ENCODE measurements around the gene RIMS4. TPM values are rescaled to one million over a fixed set of nuclear protein-coding genes. Genes with fewer than 3 reads are reported as not detected.

RIMS4 gene
- total and polyA plus RNA-seq, 9 of the 15 experiments (the other 6 are each of a cell fraction or from before 2014, with no cell fraction given) = 0.04 TPM; not detected in 8

DNA sequence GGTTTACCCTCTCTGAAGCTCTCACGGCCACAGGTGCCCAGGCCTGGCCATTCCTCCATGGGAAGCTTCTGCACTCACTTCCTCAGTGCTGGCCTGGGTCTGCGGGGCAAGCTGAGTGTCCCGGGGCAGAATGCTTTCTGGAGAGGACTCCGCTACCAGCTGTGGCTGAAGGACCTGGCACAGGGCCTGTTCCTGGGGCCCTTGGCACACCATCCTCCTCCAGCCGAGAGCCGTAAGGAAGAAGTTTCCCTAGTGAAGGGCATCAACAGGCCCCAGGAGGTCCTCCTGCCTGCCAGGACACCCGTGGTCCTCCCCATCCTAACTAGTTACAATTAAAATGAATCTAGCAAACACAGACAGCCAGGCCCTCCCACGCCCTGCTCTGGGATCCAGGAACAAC, 78.7 kb downstream of the RIMS4 start (continued):
- TF ChIP-seq CCNT2 (IDR thresholded peaks at IDR 0.05; ENCODE audit: borderline replicate concordance, extremely low read depth, insufficient read length, low read depth, low read length) (no peak), CBX8 (IDR thresholded peaks at IDR 0.05; ENCODE audit: borderline replicate concordance, extremely low read depth, low read depth, low read length, poor library complexity, severe bottlenecking) (no peak), ZSCAN32 (CRISPR knock-in tag; IDR thresholded peaks at IDR 0.05) (no peak), ZNF23 (CRISPR knock-in tag; IDR thresholded peaks at IDR 0.05) (no peak)

DNA sequence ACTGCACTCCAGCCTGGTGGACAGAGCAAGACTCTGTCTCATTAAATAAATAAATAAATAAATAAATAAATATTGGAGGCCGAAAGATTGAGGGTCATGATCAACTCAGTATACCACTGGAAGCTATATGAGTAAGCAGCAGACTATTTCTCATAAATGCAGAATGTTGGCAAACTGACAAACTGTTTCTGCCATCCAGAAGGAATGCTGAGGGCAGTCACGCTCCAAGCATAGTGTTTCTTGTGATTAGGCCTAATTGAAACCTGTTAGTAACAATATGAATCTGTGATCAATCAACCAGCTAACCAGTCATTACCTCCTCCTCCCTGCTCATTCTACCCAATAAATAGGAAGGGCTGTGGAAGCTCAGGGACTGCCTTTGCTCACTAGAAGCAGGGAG, 79.9 kb downstream of the RIMS4 start:
- intact Hi-C loops (cut with micrococcal nuclease) = loop anchor here (5.0 kb wide), 2 partner anchors 137 to 513 kb away; no protein-coding TSS in a partner anchor
- no peak for TF ChIP-seq PHB2 (IDR thresholded peaks at IDR 0.05; ENCODE audit: low read depth)
- no peak for TF ChIP-seq NFIX (CRISPR knock-in tag; IDR thresholded peaks at IDR 0.05; ENCODE audit: low read depth)
- no peak for TF ChIP-seq ELF2 (CRISPR knock-in tag; IDR thresholded peaks at IDR 0.05)
- TF ChIP-seq ZNF347 (CRISPR knock-in tag; IDR thresholded peaks at IDR 0.05; ENCODE audit: low read depth) = no peak
- no peak for TF ChIP-seq NEUROD1 (IDR thresholded peaks at IDR 0.05; ENCODE audit: borderline replicate concordance, low read depth, low read length, partially characterized antibody)
- no peak for TF ChIP-seq CBFB (CRISPR knock-in tag; IDR thresholded peaks at IDR 0.05)
- no peak for TF ChIP-seq SMARCB1 (IDR thresholded peaks at IDR 0.05; ENCODE audit: insufficient read length, low read depth)
- TF ChIP-seq ZNF174 (CRISPR knock-in tag; IDR thresholded peaks at IDR 0.05) = no peak
- TF ChIP-seq BCOR (IDR thresholded peaks at IDR 0.05) = no peak
- TF ChIP-seq RBM39 (optimal IDR thresholded peaks at IDR 0.05; ENCODE audit: low read depth, low read length) = no peak
- no peak for TF ChIP-seq SLC30A9 (CRISPR knock-in tag; IDR thresholded peaks at IDR 0.05)
- no peak for TF ChIP-seq ZNF274 (IDR thresholded peaks at IDR 0.05; ENCODE audit: borderline replicate concordance, low read depth, low read length)
- TF ChIP-seq CREB1 (IDR thresholded peaks at IDR 0.05) = no peak
- TF ChIP-seq CREB1 (CRISPR knock-in tag; IDR thresholded peaks at IDR 0.05) = no peak
- no peak for TF ChIP-seq ELF1 (tag; IDR thresholded peaks at IDR 0.05)

More for the DNA sequence above, 79.9 kb downstream of the RIMS4 start:
- POLR2A ChIA-PET = interaction anchor here (0.9 to 1.0 kb wide), 2 partner anchors 18 to 40 kb away, joined by 3 to 4 read pairs; no protein-coding TSS in a partner anchor
- in situ Hi-C loops (cut with MboI) = no loop called here
- Histone ChIP-seq H3K4me2 (ENCODE audit: insufficient read depth, low read length) (no peak overlapping the region), H2AFZ (ENCODE audit: low read depth, low read length) (no peak overlapping the region), H3K4me1 (replicated peaks in 1 of 2; ENCODE audit: control insufficient read depth in 2 of 2, insufficient read depth in 2 of 2, low read length in 2 of 2) (peaks cover 0 to 4% of the 10 kb centered on the region in 2 experiments; a peak in 2 of 5 replicates), H3K4me3 (no peak overlapping the region), H3K9me1 (ENCODE audit: control insufficient read depth, insufficient read depth, low read length) (no peaks in the 10 kb centered on the region), H3K9me3 (replicated peaks; ENCODE audit: control insufficient read depth, insufficient read depth, low read depth, low read length) (no peaks in the 10 kb centered on the region), H3K79me2 (ENCODE audit: control insufficient read depth, insufficient read depth, low read length) (no peaks in the 10 kb centered on the region), H3K36me3 (ENCODE audit: control insufficient read depth, insufficient read depth, low read length) (no peaks in the 10 kb centered on the region), H4K20me1 (replicated peaks; ENCODE audit: control insufficient read depth, insufficient read depth, low read length) (peaks cover 6% of the 10 kb centered on the region; the same call in 1 of the 2 replicates), H3K27me3 (ENCODE audit: control insufficient read depth in 2 of 2, insufficient read depth in 2 of 2, low read length in 2 of 2) (peaks cover 21 to 41% of the 10 kb centered on the region in 2 experiments), H3K27ac (ENCODE audit: extremely low read depth, low read depth, low read length) (no peak overlapping the region), H3K9ac (ENCODE audit: insufficient read depth in 1 of 2, low read depth in 2 of 2, low read length in 2 of 2) (no peak overlapping the region)
- FAIRE-seq = no peak
- no peak for ATAC-seq
- no peak for DNase-seq (ENCODE audit: extremely low read depth in 1 of 4, low spot score in 3 of 4)
- CTCF ChIA-PET (ENCODE audit: low intra/inter-chr PET ratio) = interaction anchor here (6.8 kb wide), 1 partner anchor 45 kb away, joined by 58 read pairs; no protein-coding TSS in a partner anchor
- WGBS (ENCODE audit: insufficient coverage, low coverage, missing lambda C conversion rate) = 9% methylated on average over 2 of the region's 2 CpGs
- BruUV-seq (replicated peaks) = no TSS peak
